ENCODE results near the gene KIAA1614. TPM values are rescaled to one million over a fixed set of nuclear protein-coding genes. Genes with fewer than 3 reads are reported as not detected.

KIAA1614 gene
- total RNA-seq, 1 experiment from 2014 or later: 3.3 TPM

- no peak for TF ChIP-seq GRHL2 (CRISPR knock-in tag; IDR thresholded peaks at IDR 0.05; ENCODE audit: insufficient replicate concordance, severe bottlenecking)
Measured at GRCh38 chr1:180936110-180937011, 23.7 kb downstream of the KIAA1614 start (continued).

GRCh38 chr1:180937012-180937372 lies 24.3 kb downstream of the KIAA1614 start:
- DNase-seq (ENCODE audit: low spot score) (no peak), ATAC-seq (no peak)
- ChIA-PET CTCF (interaction anchor here (0.6 to 1.4 kb wide), 2 partner anchors 55 to 160 kb away, joined by 3 to 4 read pairs; no protein-coding TSS in a partner anchor), POLR2A (no interaction called here)
- peaks cover 16% of the 10 kb centered on the region for H3K4me1 Mint-ChIP-seq
- H3K27me3 Mint-ChIP-seq (ENCODE audit: low read depth): peaks cover 4% of the 10 kb centered on the region
- H3K4me3 Mint-ChIP-seq: no peak overlapping the region
- TF ChIP-seq, protein P1, sequence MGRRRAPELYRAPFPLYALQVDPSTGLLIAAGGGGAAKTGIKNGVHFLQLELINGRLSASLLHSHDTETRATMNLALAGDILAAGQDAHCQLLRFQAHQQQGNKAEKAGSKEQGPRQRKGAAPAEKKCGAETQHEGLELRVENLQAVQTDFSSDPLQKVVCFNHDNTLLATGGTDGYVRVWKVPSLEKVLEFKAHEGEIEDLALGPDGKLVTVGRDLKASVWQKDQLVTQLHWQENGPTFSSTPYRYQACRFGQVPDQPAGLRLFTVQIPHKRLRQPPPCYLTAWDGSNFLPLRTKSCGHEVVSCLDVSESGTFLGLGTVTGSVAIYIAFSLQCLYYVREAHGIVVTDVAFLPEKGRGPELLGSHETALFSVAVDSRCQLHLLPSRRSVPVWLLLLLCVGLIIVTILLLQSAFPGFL (CRISPR knock-in tag; IDR thresholded peaks at IDR 0.05; ENCODE audit: borderline replicate concordance): no peak
- TF ChIP-seq ZBTB43 (CRISPR knock-in tag; IDR thresholded peaks at IDR 0.05) (no peak), OVOL2 (CRISPR knock-in tag; IDR thresholded peaks at IDR 0.05; ENCODE audit: borderline replicate concordance) (no peak), SP1 (CRISPR knock-in tag; conservative IDR thresholded peaks at IDR 0.05) (no peak), AFF4 (CRISPR knock-in tag; IDR thresholded peaks at IDR 0.05; ENCODE audit: borderline replicate concordance) (no peak), ZNF219 (CRISPR knock-in tag; IDR thresholded peaks at IDR 0.05; ENCODE audit: borderline replicate concordance) (no peak), MYBL2 (CRISPR knock-in tag; IDR thresholded peaks at IDR 0.05) (no peak), JUN (CRISPR knock-in tag; IDR thresholded peaks at IDR 0.05) (no peak), ATF1 (CRISPR knock-in tag; IDR thresholded peaks at IDR 0.05) (no peak)
- TF ChIP-seq, protein P2, sequence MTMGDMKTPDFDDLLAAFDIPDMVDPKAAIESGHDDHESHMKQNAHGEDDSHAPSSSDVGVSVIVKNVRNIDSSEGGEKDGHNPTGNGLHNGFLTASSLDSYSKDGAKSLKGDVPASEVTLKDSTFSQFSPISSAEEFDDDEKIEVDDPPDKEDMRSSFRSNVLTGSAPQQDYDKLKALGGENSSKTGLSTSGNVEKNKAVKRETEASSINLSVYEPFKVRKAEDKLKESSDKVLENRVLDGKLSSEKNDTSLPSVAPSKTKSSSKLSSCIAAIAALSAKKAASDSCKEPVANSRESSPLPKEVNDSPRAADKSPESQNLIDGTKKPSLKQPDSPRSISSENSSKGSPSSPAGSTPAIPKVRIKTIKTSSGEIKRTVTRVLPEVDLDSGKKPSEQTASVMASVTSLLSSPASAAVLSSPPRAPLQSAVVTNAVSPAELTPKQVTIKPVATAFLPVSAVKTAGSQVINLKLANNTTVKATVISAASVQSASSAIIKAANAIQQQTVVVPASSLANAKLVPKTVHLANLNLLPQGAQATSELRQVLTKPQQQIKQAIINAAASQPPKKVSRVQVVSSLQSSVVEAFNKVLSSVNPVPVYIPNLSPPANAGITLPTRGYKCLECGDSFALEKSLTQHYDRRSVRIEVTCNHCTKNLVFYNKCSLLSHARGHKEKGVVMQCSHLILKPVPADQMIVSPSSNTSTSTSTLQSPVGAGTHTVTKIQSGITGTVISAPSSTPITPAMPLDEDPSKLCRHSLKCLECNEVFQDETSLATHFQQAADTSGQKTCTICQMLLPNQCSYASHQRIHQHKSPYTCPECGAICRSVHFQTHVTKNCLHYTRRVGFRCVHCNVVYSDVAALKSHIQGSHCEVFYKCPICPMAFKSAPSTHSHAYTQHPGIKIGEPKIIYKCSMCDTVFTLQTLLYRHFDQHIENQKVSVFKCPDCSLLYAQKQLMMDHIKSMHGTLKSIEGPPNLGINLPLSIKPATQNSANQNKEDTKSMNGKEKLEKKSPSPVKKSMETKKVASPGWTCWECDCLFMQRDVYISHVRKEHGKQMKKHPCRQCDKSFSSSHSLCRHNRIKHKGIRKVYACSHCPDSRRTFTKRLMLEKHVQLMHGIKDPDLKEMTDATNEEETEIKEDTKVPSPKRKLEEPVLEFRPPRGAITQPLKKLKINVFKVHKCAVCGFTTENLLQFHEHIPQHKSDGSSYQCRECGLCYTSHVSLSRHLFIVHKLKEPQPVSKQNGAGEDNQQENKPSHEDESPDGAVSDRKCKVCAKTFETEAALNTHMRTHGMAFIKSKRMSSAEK (CRISPR knock-in tag; IDR thresholded peaks at IDR 0.05; ENCODE audit: borderline replicate concordance): no peak
- no peaks in the 10 kb centered on the region for H3K36me3 Mint-ChIP-seq
- H3K27ac Mint-ChIP-seq: no peak overlapping the region
- H3K9me3 Mint-ChIP-seq: no peaks in the 10 kb centered on the region
